H1 (cell line): ENCODE results near the gene RP9.

Experiments
- RAD21 ChIP-seq, 2 experiments: IDR thresholded peaks in 1 of 2; conservative IDR thresholded peaks in 1 of 2; 2 replicates each; pipeline ENCODE4 v1.6.1; 2011; ENCODE audit warnings: low read depth in 2 of 2, low read length in 2 of 2, improper control_type of control experiment in 1 of 2, inconsistent platforms in 1 of 2, mild to moderate bottlenecking in 1 of 2, moderate library complexity in 1 of 2
- SAP30 ChIP-seq: fragments of 300-600 bp; sonication (generic); IDR thresholded peaks from 2 replicates; pipeline ENCODE4 v1.7.1; 2012; ENCODE audit warnings: low read length, moderate library complexity, mild to moderate bottlenecking, inconsistent platforms; ENCODE audit not compliant: insufficient read depth, insufficient replicate concordance
- YY1 ChIP-seq: IDR thresholded peaks from 2 replicates; pipeline ENCODE4 v1.6.1; 2011; ENCODE audit warnings: low read depth, mild to moderate bottlenecking, low read length
- TF ChIP-seq, protein P1 (sequence below), 3 experiments: IDR thresholded peaks; 1 replicate in 2 of 3; 2 replicates in 1 of 3; pipeline versions ENCODE4 v1.5.1 to v1.6.1; 2011; ENCODE audit warnings: low read length in 3 of 3, mild to moderate bottlenecking in 3 of 3, inconsistent platforms in 2 of 3, low read depth in 1 of 3, moderate library complexity in 1 of 3; ENCODE audit not compliant: insufficient read depth in 1 of 3; ENCODE audit errors: control extremely low read depth in 1 of 3

DNA sequence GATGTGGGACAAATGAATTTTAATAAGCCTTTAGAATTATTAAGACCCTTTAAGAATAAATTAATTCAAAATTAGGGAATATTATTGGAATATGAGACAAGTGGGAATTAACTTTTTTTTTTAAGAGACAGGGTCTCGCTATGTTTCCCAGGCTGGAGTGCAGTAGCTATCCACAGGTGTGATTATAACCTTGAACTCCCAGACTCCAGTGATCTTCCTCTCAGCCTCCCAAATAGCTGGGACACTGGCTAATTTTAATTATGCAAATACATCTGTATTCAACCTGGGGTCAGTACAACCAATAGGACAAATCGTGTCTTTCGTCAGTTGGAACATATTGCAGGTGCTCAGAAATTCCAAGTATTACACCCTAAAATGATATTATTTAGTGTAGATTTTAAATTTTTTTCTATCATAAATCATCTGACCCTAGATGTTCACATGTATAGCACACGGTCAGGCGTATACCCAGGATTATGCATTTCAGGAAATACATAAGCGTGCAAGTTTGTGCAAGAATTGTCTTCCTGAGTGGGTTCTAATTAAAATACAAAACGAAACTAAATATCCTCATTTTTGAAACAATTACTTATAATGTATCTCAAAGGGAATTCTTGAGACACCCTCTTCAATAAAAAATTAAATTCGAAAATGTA, 47.8 kb downstream of the RP9 start:
- TF ChIP-seq RAD21 (IDR thresholded peaks at IDR 0.05 in 1 of 2, conservative IDR thresholded peaks at IDR 0.05 in 1 of 2; ENCODE audit: low read depth in 2 of 2, low read length in 2 of 2) = no peak
- TF ChIP-seq, protein P1, sequence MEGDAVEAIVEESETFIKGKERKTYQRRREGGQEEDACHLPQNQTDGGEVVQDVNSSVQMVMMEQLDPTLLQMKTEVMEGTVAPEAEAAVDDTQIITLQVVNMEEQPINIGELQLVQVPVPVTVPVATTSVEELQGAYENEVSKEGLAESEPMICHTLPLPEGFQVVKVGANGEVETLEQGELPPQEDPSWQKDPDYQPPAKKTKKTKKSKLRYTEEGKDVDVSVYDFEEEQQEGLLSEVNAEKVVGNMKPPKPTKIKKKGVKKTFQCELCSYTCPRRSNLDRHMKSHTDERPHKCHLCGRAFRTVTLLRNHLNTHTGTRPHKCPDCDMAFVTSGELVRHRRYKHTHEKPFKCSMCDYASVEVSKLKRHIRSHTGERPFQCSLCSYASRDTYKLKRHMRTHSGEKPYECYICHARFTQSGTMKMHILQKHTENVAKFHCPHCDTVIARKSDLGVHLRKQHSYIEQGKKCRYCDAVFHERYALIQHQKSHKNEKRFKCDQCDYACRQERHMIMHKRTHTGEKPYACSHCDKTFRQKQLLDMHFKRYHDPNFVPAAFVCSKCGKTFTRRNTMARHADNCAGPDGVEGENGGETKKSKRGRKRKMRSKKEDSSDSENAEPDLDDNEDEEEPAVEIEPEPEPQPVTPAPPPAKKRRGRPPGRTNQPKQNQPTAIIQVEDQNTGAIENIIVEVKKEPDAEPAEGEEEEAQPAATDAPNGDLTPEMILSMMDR (IDR thresholded peaks at IDR 0.05; ENCODE audit: control extremely low read depth in 1 of 3, insufficient read depth in 1 of 3, low read depth in 1 of 3, low read length in 3 of 3) = no peak
- no peak for TF ChIP-seq YY1
- TF ChIP-seq SAP30 = no peak
